Smooth muscle cell (in vitro differentiated cells): ENCODE results near the gene MAGEC2. TPM values are rescaled to one million over a fixed set of nuclear protein-coding genes. Genes with fewer than 3 reads are reported as not detected.

Experiments used
- DNase-seq: peaks from one replicate; lab custom pipeline; 2025; ENCODE audit not compliant: unreplicated experiment; lab: John Stamatoyannopoulos, UW
- H2AFZ ChIP-seq: fragments of 200-600 bp; sonication (generic); 2 replicates; pipeline ENCODE4 v1.6.0; 2016; ENCODE audit warnings: antibody characterized with exemption, low read depth, mild to moderate bottlenecking
- H3F3A ChIP-seq: fragments of 200-600 bp; sonication (generic); 2 replicates; pipeline ENCODE4 v1.6.0; 2017; ENCODE audit warnings: antibody characterized with exemption, low read depth
- H3K27ac ChIP-seq: fragments of 200-600 bp; sonication (generic); 2 replicates; pipeline ENCODE4 v1.5.1; 2016; ENCODE audit warnings: low read depth, mild to moderate bottlenecking
- H3K27me3 ChIP-seq: fragments of 200-600 bp; sonication (generic); 2 replicates; pipeline ENCODE4 v1.6.1; 2016; ENCODE audit warnings: low read depth, mild to moderate bottlenecking
- H3K36me3 ChIP-seq: fragments of 200-600 bp; sonication (generic); 2 replicates; pipeline ENCODE4 v1.5.1; 2016; ENCODE audit warnings: low read depth
- H3K4me1 ChIP-seq: fragments of 200-600 bp; sonication (generic); 2 replicates; pipeline ENCODE4 v1.5.1; 2016; ENCODE audit warnings: low read depth
- H3K4me2 ChIP-seq: fragments of 200-600 bp; sonication (generic); 2 replicates; pipeline ENCODE4 v1.6.0; 2016; ENCODE audit warnings: mild to moderate bottlenecking
- H3K4me3 ChIP-seq: fragments of 200-600 bp; sonication (generic); 2 replicates; pipeline ENCODE4 v1.5.1; 2016; ENCODE audit warnings: mild to moderate bottlenecking
- H3K79me2 ChIP-seq: fragments of 200-600 bp; sonication (generic); 2 replicates; pipeline ENCODE4 v1.6.0; 2016; ENCODE audit warnings: low read depth, mild to moderate bottlenecking
- H3K9ac ChIP-seq: fragments of 200-600 bp; sonication (generic); 2 replicates; pipeline ENCODE4 v1.6.0; 2016; ENCODE audit warnings: low read depth
- H3K9me3 ChIP-seq: fragments of 200-600 bp; sonication (generic); replicated peaks from 2 replicates; pipeline ENCODE4 v1.5.1; 2016; ENCODE audit warnings: low read depth
- H4K20me1 ChIP-seq: fragments of 200-600 bp; sonication (generic); 2 replicates; pipeline ENCODE4 v1.6.0; 2016; ENCODE audit warnings: low read depth
- WGBS: methylation state at CpG from one replicate; pipeline ENCODE4 v1.1.7; 2016; ENCODE audit warnings: low lambda C conversion rate; 5-methylcytosine and 5-hydroxymethylcytosine counted together
- polyA plus RNA-seq: library from polyadenylated mRNA; unstranded; fragments of >200 nt; fragmentation: Nextera tagmentation; extraction: Ambion mirVana; gene quantifications from 2 replicates; pipeline ENCODE4 v1.2.1, GENCODE V29; 2016
- total RNA-seq: library from RNA; depleted of rRNA; stranded (reverse); fragments of >200 nt; gene quantifications from 2 replicates; pipeline ENCODE4 v1.2.3, GENCODE V29; 2014
- TF ChIP-seq, protein P1 (sequence below): fragments of 200-600 bp; sonication (generic); IDR thresholded peaks from 2 replicates; pipeline ENCODE4 v1.5.1; 2017; ENCODE audit warnings: borderline replicate concordance, mild to moderate bottlenecking, antibody characterized with exemption; ENCODE audit not compliant: insufficient read depth, poor library complexity, severe bottlenecking

The MAGEC2 gene
- total and polyA plus RNA-seq, 2 experiments from 2014 or later, result not detected

- Histone ChIP-seq H2AFZ (no peak overlapping the region), H3K4me2 (no peak overlapping the region), H3K4me1 (no peaks in the 10 kb centered on the region), H3K27ac (no peak overlapping the region), H3K79me2 (no peaks in the 10 kb centered on the region), H4K20me1 (no peaks in the 10 kb centered on the region), H3K36me3 (no peaks in the 10 kb centered on the region), H3K4me3 (no peak overlapping the region), H3K9ac (no peak overlapping the region), H3F3A (no peaks in the 10 kb centered on the region), H3K27me3 (no peaks in the 10 kb centered on the region), H3K9me3 (no peaks in the 10 kb centered on the region)
- DNase-seq, result no peak
- TF ChIP-seq, protein P1, sequence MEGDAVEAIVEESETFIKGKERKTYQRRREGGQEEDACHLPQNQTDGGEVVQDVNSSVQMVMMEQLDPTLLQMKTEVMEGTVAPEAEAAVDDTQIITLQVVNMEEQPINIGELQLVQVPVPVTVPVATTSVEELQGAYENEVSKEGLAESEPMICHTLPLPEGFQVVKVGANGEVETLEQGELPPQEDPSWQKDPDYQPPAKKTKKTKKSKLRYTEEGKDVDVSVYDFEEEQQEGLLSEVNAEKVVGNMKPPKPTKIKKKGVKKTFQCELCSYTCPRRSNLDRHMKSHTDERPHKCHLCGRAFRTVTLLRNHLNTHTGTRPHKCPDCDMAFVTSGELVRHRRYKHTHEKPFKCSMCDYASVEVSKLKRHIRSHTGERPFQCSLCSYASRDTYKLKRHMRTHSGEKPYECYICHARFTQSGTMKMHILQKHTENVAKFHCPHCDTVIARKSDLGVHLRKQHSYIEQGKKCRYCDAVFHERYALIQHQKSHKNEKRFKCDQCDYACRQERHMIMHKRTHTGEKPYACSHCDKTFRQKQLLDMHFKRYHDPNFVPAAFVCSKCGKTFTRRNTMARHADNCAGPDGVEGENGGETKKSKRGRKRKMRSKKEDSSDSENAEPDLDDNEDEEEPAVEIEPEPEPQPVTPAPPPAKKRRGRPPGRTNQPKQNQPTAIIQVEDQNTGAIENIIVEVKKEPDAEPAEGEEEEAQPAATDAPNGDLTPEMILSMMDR, result no peak
- 69% methylated on average over 4 of the region's 4 CpGs for WGBS
Measured at GRCh38 chrX:142250502-142250901, 45.4 kb upstream of the MAGEC2 start.

GRCh38 chrX:142249721-142250120, 44.6 kb upstream of the MAGEC2 start:
- Histone ChIP-seq H3K27me3 (no peaks in the 10 kb centered on the region), H2AFZ (no peak overlapping the region), H3K36me3 (no peaks in the 10 kb centered on the region), H3K9ac (no peak overlapping the region), H3K4me3 (no peak overlapping the region), H3K79me2 (no peaks in the 10 kb centered on the region), H3K4me1 (no peaks in the 10 kb centered on the region), H3K9me3 (no peaks in the 10 kb centered on the region), H3F3A (no peaks in the 10 kb centered on the region), H3K27ac (no peak overlapping the region), H3K4me2 (no peak overlapping the region), H4K20me1 (no peaks in the 10 kb centered on the region)
- WGBS, result 56% methylated on average over 5 of the region's 5 CpGs
- no peak for DNase-seq
- TF ChIP-seq, protein P1, result no peak

DNA sequence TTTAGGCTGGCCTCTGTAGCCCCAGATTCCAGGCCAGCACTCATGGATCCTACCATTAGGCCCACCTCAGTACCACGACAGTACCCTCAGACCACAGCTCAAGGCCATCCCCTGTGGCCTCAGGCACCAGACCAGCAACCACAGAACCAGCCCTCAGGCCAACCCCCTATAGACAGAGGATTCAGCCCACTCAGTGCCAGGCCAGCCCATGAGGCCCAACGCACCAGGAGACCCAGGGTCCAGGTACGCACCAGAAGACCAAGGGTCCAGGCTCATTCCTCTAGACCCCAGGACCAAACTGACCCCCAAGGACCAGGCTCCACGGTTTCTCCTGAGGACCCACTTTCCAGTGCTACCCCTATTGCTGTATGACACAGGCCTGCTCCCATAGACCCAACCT, 39.5 kb upstream of the MAGEC2 start:
- Histone ChIP-seq H3K9me3 (no peaks in the 10 kb centered on the region), H4K20me1 (no peaks in the 10 kb centered on the region), H3K4me3 (no peak overlapping the region), H3K27ac (no peak overlapping the region), H2AFZ (no peak overlapping the region), H3K36me3 (no peaks in the 10 kb centered on the region), H3K4me1 (no peaks in the 10 kb centered on the region), H3F3A (no peaks in the 10 kb centered on the region), H3K27me3 (no peaks in the 10 kb centered on the region), H3K9ac (no peak overlapping the region), H3K79me2 (no peaks in the 10 kb centered on the region), H3K4me2 (no peak overlapping the region)
- TF ChIP-seq, protein P1, result no peak
- 56% methylated on average over 4 of the region's 4 CpGs for WGBS
- no peak for DNase-seq

DNA sequence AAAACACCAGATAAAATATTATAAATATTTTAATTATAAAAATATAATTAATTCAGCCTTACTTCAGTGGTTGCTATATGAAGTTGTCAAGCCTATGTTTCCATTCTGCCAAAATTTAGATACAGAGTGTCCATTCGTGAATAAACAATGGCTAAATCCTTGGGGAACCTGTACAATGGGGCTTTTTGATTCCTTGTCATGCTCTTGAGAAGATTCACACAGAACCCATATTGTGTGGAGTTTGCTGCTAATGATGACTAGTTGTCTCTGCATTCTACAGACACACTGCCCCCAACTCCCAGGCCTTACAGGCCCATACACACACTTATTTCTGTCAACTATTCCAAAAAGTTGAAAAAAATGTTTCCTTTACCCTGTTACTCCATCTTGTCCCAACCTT, 33.4 kb upstream of the MAGEC2 start:
- peaks cover 5% of the 10 kb centered on the region for H3K4me1 ChIP-seq
- H3K9ac ChIP-seq, result no peak overlapping the region
- H3K79me2 ChIP-seq, result no peaks in the 10 kb centered on the region
- no peaks in the 10 kb centered on the region for H4K20me1 ChIP-seq
- TF ChIP-seq, protein P1, result no peak
- H3K9me3 ChIP-seq, result no peaks in the 10 kb centered on the region
- H2AFZ ChIP-seq, result no peak overlapping the region
- H3K4me3 ChIP-seq, result no peak overlapping the region
- H3K27ac ChIP-seq, result no peak overlapping the region
- H3K4me2 ChIP-seq, result no peak overlapping the region
- 67% methylated on average over 1 of the region's 1 CpG for WGBS
- no peaks in the 10 kb centered on the region for H3K27me3 ChIP-seq
- H3K36me3 ChIP-seq, result no peaks in the 10 kb centered on the region
- no peak for DNase-seq
- no peaks in the 10 kb centered on the region for H3F3A ChIP-seq
